Measurements from ENCODE around the gene NUDT14.

Gene NUDT14

DNA sequence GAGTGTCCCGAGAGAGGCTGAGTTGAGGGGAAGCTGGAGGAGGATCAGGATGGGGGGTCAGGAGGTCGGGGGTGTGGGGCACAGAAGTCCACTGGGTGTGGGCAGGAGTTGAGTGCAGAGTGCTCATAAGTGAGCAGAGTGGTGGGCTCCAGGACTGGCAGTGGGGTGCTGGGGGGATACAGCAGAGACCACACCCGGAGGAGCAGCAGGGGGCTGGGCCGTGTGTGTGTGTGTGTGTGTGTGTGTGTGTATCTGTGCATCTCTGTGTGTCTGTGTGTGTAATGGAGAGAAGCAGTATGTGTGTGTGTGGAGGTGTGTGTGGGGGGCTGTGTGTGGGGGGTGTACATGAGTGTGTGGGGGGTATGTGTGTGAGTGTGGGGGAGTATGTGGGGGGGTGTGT lies 4.9 kb upstream of the NUDT14 start:
- Histone ChIP-seq H2AFZ (ENCODE audit: low read depth, low read length) (no peak overlapping the region), H3K9ac (ENCODE audit: low read length) (no peak overlapping the region), H3K79me2 (ENCODE audit: low read length) (no peaks in the 10 kb centered on the region), H4K20me1 (ENCODE audit: insufficient read depth, low read length) (no peaks in the 10 kb centered on the region), H3K36me3 (replicated peaks; ENCODE audit: low read depth, low read length) (no peaks in the 10 kb centered on the region), H3K4me2 (ENCODE audit: low read length) (no peak overlapping the region), H3K27me3 (ENCODE audit: low read depth, low read length) (peaks cover 12% of the 10 kb centered on the region), H3K4me1 (ENCODE audit: low read length) (no peaks in the 10 kb centered on the region), H3K4me3 (ENCODE audit: low read length) (no peak overlapping the region), H3K27ac (ENCODE audit: low read length) (no peak overlapping the region), H3K9me3 (ENCODE audit: insufficient read depth, low read length) (no peaks in the 10 kb centered on the region)
- TF ChIP-seq EZH2phosphoT487 (IDR thresholded peaks at IDR 0.05; ENCODE audit: low read depth), result no peak
- TF ChIP-seq, protein P1, sequence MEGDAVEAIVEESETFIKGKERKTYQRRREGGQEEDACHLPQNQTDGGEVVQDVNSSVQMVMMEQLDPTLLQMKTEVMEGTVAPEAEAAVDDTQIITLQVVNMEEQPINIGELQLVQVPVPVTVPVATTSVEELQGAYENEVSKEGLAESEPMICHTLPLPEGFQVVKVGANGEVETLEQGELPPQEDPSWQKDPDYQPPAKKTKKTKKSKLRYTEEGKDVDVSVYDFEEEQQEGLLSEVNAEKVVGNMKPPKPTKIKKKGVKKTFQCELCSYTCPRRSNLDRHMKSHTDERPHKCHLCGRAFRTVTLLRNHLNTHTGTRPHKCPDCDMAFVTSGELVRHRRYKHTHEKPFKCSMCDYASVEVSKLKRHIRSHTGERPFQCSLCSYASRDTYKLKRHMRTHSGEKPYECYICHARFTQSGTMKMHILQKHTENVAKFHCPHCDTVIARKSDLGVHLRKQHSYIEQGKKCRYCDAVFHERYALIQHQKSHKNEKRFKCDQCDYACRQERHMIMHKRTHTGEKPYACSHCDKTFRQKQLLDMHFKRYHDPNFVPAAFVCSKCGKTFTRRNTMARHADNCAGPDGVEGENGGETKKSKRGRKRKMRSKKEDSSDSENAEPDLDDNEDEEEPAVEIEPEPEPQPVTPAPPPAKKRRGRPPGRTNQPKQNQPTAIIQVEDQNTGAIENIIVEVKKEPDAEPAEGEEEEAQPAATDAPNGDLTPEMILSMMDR (IDR thresholded peaks at IDR 0.05; ENCODE audit: low read depth, low read length), result no peak

DNA sequence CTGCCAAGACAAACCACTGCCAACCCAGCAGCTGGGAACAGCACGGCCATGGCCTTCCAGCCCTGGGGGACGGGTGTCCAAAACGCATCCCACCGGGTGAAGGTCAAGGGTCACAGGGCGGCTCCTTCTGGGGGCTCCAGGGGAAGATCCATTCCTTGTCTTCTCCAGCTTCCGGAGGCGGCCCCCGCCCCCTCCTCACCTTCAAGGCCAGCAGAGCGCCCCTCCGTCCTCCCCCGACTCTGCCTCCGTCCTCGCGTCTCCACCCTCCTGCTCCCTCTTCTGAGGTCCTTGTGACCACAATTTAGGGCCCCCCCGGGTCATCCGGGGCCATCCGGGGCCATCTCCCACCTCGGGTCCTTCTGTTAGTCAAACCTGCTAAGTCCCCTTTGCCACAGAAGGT lies 3.9 kb upstream of the NUDT14 start:
- no peaks in the 10 kb centered on the region for H4K20me1 ChIP-seq (ENCODE audit: insufficient read depth, low read length)
- no peak overlapping the region for H3K9ac ChIP-seq (ENCODE audit: low read length)
- H3K79me2 ChIP-seq (ENCODE audit: low read length), result no peaks in the 10 kb centered on the region
- H3K27ac ChIP-seq (ENCODE audit: low read length), result no peak overlapping the region
- H3K9me3 ChIP-seq (ENCODE audit: insufficient read depth, low read length), result no peaks in the 10 kb centered on the region
- H3K4me3 ChIP-seq (ENCODE audit: low read length), result no peak overlapping the region
- TF ChIP-seq, protein P1 (IDR thresholded peaks at IDR 0.05; ENCODE audit: low read depth, low read length), result no peak
- TF ChIP-seq EZH2phosphoT487 (IDR thresholded peaks at IDR 0.05; ENCODE audit: low read depth), result no peak
- no peak overlapping the region for H2AFZ ChIP-seq (ENCODE audit: low read depth, low read length)
- H3K36me3 ChIP-seq (replicated peaks; ENCODE audit: low read depth, low read length), result no peaks in the 10 kb centered on the region
- peaks cover 5% of the 10 kb centered on the region for H3K4me1 ChIP-seq (ENCODE audit: low read length)
- peaks cover 12% of the 10 kb centered on the region for H3K27me3 ChIP-seq (ENCODE audit: low read depth, low read length)
- H3K4me2 ChIP-seq (ENCODE audit: low read length), result no peak overlapping the region

DNA sequence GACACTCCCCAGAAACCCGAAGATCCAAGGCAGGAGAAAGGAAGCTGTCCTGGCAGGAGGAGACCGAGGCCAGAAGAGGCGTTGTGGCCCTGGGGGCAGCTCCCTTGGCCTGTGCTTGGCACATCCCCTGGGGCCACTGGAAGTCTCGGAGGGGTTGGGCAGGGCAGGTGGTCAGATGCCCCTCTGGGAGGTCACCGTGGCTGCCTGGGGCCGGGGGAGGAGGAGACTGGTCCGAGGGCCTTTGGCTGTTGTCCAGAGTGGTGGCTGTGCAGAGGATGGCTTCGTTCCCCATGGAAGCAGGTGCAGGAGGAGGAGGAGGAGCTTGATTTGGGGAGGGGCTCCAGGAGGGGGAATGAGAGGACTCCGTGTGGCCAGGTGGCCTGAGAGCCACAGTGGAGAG lies 3.3 kb upstream of the NUDT14 start:
- no peak overlapping the region for H3K27ac ChIP-seq (ENCODE audit: low read length)
- no peaks in the 10 kb centered on the region for H3K79me2 ChIP-seq (ENCODE audit: low read length)
- TF ChIP-seq, protein P1 (IDR thresholded peaks at IDR 0.05; ENCODE audit: low read depth, low read length), result no peak
- no peak for TF ChIP-seq EZH2phosphoT487 (IDR thresholded peaks at IDR 0.05; ENCODE audit: low read depth)
- H4K20me1 ChIP-seq (ENCODE audit: insufficient read depth, low read length), result no peaks in the 10 kb centered on the region
- H3K36me3 ChIP-seq (replicated peaks; ENCODE audit: low read depth, low read length), result no peaks in the 10 kb centered on the region
- H3K27me3 ChIP-seq (ENCODE audit: low read depth, low read length), result peaks cover 12% of the 10 kb centered on the region
- no peak overlapping the region for H3K9ac ChIP-seq (ENCODE audit: low read length)
- H3K4me2 ChIP-seq (ENCODE audit: low read length), result no peak overlapping the region
- H3K4me1 ChIP-seq (ENCODE audit: low read length), result peaks cover 5% of the 10 kb centered on the region
- H3K4me3 ChIP-seq (ENCODE audit: low read length), result no peak overlapping the region
- H2AFZ ChIP-seq (ENCODE audit: low read depth, low read length), result no peak overlapping the region
- H3K9me3 ChIP-seq (ENCODE audit: insufficient read depth, low read length), result no peaks in the 10 kb centered on the region

DNA sequence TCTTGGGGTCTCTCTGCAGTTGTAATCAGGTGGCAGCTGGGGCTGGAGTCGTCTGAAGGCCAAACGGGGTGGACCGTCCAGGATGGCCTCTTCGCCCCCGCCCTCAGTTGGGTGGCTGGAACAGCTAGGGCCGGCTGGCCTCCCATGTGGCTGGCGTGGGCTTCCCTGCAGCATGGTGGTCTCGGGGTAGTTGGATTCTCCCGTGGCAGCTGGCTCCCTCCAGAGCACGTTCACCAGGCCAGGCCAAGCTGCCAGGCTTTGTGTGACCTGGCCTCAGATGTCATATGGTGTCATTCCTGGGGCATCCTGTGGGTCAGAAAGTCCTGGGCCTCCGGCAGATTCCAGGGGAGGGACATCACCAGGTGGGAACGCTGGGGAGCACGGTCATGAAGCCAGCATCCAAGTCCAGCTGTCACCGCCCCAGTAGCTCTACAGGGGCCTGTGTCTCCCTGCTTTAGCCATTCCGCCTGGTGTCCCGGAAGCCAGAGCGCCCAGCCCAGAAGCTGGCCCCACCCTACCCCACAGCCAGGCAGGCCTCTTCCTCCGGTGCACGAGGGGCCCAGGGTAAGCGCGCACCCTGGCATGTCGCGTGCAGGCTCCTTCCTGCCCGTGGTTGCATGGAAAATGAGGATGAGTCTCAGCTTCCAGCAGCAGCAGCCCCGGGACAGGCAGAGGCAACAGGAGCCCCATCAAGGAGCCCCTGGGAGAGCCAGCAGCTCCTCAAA lies 1.3 kb upstream of the NUDT14 start:
- Histone ChIP-seq H3K9ac (ENCODE audit: low read length) (no peak overlapping the region), H3K4me2 (ENCODE audit: low read length) (no peak overlapping the region), H3K79me2 (ENCODE audit: low read length) (no peaks in the 10 kb centered on the region), H3K9me3 (ENCODE audit: insufficient read depth, low read length) (no peaks in the 10 kb centered on the region), H4K20me1 (ENCODE audit: insufficient read depth, low read length) (no peaks in the 10 kb centered on the region), H3K27me3 (ENCODE audit: low read depth, low read length) (peaks cover 12% of the 10 kb centered on the region), H2AFZ (ENCODE audit: low read depth, low read length) (no peak overlapping the region), H3K4me1 (ENCODE audit: low read length) (peaks cover 5% of the 10 kb centered on the region), H3K27ac (ENCODE audit: low read length) (no peak overlapping the region), H3K4me3 (ENCODE audit: low read length) (no peak overlapping the region), H3K36me3 (replicated peaks; ENCODE audit: low read depth, low read length) (no peaks in the 10 kb centered on the region)
- TF ChIP-seq, protein P1 (IDR thresholded peaks at IDR 0.05; ENCODE audit: low read depth, low read length), result no peak
- no peak for TF ChIP-seq EZH2phosphoT487 (IDR thresholded peaks at IDR 0.05; ENCODE audit: low read depth)

Data from OCI-LY3 (cell line).